HUDEP-2 (cell line): ENCODE measurements around the gene PRKAA2.
"Not testable (repeated sequence)": the region's sequence is repeated elsewhere in the genome, so short reads cannot be mapped to it uniquely, and the experiment has no call there.

Experiments
- DNase-seq, 76 experiments: peaks; one replicate each; lab custom pipeline; 2025; ENCODE audit not compliant: unreplicated experiment in 76 of 76; lab: John Stamatoyannopoulos, UW

PRKAA2 gene

DNA sequence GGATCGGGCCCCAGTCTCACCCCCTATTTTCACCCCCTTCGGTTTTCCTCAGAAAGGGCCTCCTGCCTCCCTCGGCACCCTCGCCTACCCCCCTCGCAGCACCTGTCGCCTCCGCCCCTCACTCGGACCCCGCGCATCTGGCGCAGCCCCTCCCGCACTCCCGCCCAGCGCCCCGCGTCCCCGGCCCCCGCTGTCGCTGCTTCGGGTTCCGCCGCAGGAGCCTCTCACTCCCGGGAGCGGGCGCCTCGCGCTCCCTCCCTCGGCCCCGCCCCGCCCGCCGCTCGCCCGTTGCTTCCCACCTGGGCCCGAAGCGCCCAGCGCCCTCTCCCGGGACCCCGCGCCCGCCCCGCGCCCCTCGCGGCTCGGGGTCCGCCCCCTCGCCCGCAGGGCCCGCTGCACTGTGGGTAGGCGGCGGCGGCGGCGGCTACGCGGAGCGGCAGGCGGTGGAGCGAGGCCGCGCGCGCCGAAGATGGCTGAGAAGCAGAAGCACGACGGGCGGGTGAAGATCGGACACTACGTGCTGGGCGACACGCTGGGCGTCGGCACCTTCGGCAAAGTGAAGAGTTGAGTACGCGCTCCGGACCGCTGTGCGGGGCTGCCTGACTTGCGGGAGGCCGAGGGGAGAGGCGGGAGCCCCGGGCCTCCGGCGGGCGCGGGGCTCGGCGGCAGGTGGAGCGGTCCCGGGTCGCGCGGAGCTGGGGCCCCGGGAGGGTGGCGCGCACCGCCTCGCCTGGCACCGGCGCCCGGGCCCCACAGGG is at the start of gene PRKAA2:
Gene PRKAA2, plus strand, starts transcription at position 396 of the 758 bp plus-strand sequence. Its CDS starts 74 bp downstream, at position 470.
- no peak for DNase-seq

DNA sequence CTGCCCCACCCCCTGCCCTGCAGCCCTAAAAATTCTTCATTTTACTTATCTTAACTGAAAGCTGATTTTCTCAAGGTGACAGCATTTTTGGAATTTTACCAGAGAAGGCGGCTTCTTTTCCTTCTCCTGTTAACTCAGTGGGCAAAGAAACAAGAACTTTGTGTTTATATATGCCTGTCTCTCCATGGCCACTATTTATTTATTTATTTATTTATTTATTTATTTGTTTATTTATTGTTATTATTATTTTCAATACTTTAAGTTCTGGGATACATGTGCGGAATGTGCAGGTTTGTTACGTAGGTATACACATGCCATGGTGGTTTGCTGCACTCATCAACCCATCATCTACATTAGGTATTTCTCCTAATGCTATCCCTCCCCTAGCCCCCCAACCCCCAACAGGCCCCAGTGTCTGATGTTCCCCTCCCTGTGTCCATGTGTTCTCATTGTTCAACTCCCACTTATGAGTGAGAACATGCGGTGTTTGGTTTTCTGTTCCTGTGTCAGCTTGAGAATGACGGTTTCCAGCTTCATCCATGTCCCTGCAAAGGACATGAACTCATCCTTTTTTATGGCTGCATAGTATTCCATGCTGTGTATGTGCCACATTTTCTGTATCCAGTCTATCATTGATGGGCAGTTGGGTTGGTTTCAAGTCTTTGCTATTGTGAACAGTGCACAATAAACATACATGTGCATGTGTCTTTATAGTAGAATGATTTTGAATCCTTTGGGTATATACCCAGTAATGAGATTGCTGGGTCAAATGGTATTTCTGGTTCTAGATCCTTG is 49.5 kb upstream of the PRKAA2 start:
- not testable (repeated sequence) for DNase-seq

DNA sequence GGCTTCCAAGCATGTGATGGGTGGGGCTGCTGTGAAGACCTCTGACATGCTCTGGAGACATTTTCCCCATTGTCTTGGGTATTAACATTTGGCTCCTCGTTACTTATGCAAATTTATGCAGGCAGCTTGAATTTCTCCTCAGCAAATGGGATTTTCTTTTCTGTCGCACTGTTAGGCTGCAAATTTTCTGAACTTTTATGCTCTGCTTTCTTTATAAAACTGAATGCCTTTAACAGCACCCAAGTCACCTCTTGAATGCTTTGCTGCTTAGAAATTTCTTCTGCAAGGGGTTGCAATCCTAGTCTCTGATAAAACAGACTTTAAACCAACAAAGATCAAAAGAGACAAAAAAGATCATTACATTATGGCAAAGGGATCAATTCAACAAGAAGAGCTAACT is 35.0 kb upstream of the PRKAA2 start:
- not testable (repeated sequence) for DNase-seq

DNA sequence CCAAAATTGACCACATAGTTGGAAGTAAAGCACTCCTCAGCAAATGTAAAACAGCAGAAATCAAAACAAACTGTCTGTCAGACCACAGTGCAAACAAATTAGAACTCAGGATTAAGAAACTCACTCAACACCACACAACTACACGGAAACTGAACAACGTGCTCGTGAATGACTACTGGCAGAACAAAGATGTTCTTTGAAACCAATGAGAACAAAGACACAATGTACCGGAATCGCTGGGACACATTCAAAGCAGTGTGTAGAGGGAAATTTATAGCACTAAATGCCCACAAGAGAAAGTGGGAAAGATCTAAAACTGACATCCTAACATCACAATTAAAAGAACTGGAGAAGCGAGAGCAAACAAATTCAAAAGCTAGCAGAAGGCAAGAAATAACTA is 34.3 kb upstream of the PRKAA2 start:
- DNase-seq: not testable (repeated sequence)

DNA sequence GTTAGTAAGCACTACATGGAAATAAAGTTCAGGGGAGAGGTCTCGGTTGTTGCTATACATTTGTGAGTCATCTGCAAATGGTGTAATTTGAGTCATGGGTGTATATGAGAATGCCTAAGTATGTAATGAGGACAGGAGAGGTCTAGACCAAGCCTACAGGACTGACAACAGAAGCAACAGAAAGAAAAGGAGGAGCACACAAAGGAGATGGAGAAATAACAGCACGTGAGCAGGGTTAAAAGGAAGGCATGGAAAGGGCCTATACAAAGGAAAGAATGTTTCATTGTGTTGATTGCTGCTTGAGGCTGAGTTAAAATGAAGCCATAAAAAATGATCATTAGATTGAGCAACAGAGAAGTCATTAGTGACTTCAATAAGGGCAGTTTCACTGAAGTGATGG is 28.0 kb upstream of the PRKAA2 start:
- DNase-seq: no peak

DNA sequence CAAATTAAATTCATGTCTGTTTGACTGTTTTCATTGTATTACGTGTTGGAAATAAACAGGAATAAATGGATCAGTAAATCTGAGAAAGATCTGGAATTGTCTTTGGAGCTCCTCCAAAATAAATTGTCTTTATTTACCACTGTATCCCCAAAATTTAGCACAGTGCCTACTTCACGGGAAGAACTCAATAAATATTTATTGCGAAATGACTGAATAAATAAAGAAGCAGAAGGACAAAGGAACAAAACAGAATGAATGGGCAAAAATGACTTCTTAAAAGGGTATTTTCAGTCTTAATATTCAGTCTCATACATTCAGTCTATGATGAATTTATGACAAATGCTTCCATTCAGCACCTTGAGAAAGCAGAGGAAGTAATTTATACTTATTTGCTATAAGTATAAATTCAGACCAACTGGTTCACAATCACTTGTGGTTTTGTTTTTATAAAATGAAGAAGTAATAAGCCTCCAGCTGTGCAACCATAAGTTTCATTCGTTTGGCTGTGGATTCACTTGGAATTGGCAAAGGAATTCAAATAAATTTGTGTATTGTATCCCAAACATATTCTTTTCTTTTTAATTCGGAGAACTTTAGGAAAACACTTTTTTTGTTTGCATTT is 19.2 kb upstream of the PRKAA2 start:
- DNase-seq: no peak

DNA sequence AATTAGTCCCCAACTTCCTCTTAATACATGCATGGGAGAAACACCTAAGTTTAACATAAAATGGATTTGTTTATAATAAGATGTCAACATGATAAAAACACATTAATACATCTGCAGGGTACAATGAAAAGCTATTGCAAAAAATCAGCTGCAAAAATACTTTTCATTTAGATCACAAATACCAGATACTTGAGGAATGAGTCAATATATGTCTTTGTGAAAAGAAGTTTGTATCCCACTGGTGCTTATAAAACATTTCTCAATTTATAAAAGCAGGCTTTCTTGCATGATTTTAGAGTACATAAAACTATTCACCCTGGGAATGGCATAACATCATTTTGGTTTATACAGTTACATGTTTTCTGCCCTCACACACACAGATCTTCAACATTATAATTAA is 18.6 kb upstream of the PRKAA2 start:
- DNase-seq: no peak

DNA sequence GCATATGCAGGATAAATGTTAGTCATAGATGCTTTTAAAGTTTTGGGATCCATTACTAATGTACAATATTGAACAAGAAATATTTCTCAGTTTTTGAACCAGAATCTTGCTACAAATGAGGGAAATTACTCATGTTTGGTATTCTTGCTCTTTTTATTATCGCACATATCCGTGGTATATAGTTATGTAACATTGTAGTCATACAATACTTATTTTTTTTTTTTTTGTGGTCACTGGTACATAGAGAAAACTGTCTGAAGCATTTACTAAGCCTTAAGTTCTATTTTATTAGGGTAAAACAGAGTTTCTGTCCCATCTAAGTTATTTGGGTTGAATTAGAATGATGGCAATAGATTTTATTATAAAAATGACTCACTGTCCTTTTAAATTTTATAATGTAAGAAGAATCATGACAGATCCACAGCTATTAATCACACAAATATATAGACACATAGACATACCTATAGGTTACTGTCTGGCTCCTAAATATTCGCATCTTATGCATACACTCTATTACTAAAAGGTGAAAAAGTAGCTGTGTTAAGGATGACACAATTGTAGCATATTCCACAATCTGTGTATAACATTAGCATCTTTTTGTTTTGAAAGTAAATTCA is 18.0 kb upstream of the PRKAA2 start:
- DNase-seq: no peak

DNA sequence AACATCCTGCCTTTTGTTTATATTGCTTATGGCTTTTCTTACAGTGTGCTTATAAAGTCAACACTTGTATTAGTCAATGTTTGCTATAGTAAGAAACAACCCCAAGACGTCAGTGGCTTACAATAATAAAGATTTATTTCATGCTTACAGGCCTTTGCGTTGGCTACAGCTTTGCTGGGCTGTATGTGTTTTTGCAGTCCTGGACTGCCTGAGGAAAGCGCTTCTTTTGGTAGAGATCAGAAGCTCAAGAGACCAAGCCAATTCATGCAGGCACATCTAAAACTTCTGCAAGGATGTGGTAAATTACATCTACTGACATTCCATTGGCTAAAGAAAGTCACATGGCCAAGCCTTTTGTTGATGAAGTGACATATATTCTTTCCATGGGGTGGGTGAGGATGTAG is 17.5 kb upstream of the PRKAA2 start:
- DNase-seq: no peak

DNA sequence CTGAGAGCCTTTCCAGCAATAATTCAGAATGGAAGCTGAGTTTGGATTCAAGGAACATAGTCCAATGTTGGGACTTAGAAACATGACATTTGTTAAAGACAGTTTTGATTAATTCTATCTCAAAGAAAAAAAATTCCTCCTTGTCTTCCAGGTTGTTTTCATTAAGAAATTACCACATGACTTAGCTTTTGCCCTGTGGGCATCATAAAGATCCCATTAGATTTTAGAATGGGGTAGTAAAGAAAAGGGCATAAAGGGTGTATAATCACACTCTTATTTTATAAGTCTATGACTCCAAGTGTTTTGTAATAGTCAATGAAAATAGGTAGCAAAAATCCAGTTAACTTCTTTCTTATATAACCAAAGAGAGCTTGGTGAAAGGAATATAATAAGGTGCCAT is 14.3 kb upstream of the PRKAA2 start:
- no peak for DNase-seq

DNA sequence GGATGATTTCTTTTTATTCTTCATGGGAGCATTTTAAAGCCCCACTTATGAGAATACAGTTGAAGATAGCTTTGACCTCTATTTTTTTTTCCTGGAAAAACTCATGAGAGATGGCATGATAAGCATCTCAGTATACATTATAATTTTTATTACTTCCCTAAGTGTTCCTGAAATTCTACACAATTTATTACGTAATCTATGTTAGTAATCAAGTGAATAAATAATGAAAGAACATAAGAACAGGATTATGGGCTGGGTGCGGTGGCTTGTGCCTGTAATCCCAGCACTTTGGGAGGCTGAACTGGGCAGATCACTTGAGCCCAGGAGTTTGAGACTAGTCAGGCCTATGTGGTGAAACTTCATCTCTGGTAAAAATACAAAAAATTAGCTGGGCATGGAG is 13.2 kb upstream of the PRKAA2 start:
- DNase-seq: no peak

DNA sequence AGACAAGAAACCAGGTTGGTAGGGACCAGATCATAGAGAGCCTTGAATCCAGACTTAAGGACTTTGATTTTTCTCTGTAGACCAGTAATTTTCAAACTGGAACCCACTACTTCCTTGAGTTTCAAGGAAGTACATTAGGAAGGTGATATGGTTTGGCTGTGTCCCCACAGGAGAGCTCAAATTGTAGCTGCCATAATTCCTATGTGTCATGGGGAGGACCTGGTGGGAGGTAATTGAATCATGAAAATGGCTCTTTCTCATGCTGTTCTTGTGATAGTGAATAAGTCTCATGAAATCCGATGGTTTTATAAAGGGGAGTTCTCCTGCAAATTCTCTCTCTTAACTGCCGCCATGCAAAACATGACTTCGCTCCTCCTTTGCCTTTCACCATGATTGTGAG is 10.1 kb upstream of the PRKAA2 start:
- DNase-seq: no peak

DNA sequence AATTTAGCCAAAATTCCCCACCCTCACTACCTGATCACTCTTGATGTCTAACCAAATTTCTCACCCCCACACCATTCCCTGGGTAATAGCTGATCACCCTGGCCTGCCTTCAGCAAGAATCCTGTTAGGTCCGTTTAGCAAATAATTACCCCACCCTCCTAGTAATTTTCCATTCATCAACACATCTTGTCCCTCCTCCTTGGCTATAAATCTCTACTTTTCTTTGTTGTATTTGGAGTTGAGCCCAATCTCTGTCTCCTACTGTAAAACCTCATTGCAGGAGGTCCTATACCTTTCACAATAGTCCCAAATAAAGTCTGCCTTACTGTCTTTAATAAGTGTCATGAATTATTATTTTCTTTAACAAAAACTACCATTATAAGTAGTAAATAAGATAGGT is 6.9 kb upstream of the PRKAA2 start:
- no peak for DNase-seq

DNA sequence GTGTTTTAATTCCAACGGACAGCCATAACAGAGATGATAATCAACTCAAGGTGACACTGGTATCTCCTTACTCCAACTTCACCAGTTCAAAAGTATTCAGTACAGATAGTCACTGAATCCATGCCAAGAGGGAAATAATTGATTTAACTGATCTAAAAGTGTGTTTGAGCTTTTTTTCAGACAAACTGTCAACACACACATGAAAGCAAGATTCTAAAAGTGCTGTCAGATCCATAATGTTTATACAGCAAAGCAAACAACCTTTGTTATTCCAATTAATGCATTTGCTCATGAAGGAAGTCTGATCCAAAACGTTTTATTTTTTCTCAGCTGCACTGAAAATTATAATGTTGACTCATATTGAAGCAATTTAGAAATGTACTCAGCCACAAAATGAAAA is 5.9 kb upstream of the PRKAA2 start:
- no peak for DNase-seq

DNA sequence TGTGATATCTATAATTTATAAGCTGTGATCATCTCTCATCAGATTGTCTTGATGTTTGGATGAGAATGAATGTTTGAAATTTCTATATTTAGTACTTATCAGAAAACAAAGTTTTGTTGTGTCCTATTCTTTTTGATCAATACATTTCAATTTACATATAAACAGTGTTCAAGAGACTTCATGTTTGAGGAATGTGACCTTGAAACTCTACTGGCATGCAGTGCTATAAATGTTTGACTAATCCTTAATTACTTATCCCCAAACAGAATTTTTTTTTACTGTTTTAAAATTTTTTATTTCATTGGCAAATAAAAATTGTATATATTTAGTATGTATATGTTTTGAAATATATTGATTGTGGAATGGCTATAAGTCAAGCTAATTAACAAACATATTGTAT is 1.5 kb upstream of the PRKAA2 start:
- no peak for DNase-seq

DNA sequence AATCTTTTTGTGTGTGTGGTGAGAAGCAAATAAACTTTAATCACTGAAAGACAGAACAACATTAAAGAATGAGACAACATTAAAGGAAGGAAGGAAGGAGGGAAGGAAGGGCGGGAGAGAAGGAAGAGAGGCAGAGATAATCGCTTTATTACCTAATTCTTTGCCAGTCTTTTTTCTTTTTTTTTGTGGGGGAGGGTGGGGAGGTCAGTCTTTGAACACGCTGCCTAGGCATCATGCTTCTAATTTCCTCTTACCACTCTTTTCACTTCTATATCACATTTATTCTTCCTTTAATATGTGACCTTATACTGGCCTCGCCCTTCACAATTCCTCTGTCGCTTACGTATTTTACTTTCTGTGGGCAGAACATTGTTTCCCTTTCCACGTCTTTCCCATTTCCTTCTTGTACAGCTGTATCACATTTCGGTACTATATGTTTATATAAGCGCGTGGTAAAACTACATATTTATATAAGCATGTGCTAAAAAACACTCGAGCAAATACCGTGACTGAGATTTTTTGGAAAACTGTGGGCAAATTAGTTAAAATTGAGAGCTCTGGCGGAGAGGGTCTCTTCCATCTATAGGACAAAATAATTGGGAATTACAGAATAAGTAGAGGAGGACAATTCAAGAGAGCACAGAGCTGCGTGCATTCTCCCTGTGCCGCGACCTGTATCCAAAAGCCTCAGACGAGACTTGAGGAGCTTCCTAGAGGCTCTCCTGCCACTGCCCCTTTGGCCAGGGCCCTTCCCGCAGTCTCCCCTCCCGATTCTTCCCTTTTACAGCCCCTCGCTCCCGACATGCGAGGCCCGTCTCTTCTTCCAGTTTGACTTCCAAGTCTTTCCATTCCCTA is 823 bp upstream of the PRKAA2 start:
- DNase-seq: no peak

DNA sequence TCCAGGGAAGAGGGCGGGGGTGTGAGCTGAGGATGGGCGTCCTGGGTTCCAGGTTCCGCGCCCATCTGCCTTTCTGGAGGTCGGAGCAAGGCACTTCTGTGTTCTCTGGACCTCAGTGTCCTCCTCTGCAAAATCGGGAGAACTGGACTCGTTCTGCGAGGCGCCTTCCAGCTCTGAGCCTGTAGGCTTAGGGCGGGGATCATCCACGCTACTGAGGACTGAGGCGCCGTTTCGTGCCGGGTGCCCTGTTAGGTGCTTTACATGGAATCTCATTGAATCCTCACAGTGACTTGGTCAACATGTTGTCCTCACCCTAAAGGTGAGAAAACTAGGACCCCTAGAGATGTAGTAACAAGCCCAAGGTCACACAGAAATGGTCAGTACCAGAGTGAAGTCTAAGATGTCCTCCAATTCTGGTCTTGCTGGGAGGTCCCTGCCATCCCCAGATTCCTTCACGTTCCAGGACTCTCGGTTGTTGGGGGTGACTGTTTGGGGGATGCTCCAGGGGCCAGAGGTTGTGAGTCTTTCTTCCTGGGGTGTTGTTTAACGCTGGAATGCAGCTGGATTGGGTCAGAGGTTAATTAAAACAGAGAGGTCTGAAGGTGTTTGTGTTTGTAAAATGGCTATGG is 677 bp downstream of the PRKAA2 start:
- DNase-seq: no peak

DNA sequence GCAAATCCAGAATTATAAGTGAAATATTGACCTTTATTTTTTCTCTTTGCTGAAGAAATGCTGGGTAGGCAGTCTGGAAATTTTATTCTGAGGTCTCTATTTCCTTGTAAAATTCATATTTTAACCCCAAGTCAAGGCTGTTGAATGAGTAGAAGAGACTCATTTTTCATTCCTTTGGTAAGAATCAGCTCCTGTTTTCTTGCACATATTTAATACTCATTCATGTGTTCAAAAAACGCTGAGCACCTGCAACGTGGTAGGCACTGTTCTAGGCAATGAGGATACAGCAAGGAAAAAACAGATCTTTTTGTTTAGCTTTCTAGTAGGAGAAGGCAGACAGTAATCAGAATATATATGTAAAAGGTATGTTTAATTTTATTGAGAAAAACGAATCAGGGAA is 1.5 kb downstream of the PRKAA2 start:
- DNase-seq: no peak

DNA sequence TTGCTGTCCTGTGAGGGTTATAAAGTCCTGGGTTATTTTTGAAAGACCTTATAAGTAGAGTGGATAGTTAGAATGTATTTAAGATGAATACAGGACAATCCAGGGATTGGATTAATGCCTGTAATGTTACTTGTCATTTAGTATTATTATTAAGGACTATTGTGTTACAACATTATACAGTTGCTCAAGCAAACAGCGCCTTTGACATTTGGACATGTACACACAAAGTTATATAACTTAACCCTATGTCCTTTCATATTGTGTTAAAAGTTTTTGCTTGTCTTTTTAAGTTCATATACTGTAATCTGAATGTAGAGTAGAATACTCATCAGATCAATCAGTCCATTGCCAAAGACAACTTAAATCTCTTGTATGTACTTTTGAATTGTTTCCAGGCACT is 2.0 kb downstream of the PRKAA2 start:
- no peak for DNase-seq

DNA sequence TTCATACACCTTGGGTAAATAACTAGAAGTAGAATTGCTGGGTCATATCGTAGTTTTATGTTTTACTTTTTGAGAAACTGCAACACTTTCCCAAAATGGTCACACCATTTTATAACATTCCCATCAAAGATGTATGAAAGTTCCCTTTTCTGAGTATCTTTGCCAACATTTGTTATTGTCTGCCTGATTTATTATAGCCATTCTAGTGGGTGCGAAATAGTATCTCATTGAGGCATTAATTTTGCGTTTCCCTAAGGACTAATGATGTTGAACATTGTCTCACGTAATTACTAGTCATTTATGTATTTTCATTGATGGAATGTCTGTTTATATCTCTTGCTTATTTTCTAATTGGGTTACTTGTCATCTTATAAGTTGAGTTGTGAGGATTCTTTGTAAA is 3.4 kb downstream of the PRKAA2 start:
- DNase-seq: no peak
